ENCODE data around the gene GCSAM. TPM values are rescaled to one million over a fixed set of nuclear protein-coding genes. Genes with fewer than 3 reads are reported as not detected.

GCSAM gene
- total RNA-seq, 4 donors from 2014 or later: 0.52 to 1.8 (median 0.91) TPM; not detected in 1

MicroRNA genes within 50 kb of the gene (microRNA counts, 767-probe panel; counts per million panel counts)
- microRNA hsa-miR-567: 0 to 358 counts per million in 2 donors

Small RNA genes within 50 kb of the gene (microRNA-seq; reads per million reads assigned to microRNA genes)
- 0 reads per million in 2 donors for gene MIR567 (ENCODE audit: borderline number of aligned reads in 1 of 2, borderline replicate concordance in 2 of 2)

Other genes with a start within 250 kb of the GCSAM start
- 10 to 100 TPM; 13.2 to 21.7 (median 16.8) TPM for gene ABHD10, start 154.2 kb downstream of the GCSAM start, total RNA-seq
- gene TAGLN3, start 134.3 kb downstream of the GCSAM start, total RNA-seq: under 1 TPM in 2 of 4 donors, not detected in 2; 0.37 to 0.68 TPM
- under 1 TPM in 3 of 4 donors, not detected in 1; 0.23 to 0.34 (median 0.29) TPM for gene TMPRSS7, start 98.5 kb downstream of the GCSAM start, total RNA-seq
- gene C3orf52, start 46.9 kb downstream of the GCSAM start, total RNA-seq: 100 to 1,000 TPM in 1 of 4 donors, 10 to 100 TPM in 3; 57.8 to 118 (median 86.4) TPM
- gene SLC9C1, start 161.0 kb upstream of the GCSAM start, total RNA-seq: not detected
- gene CD200, start 199.9 kb upstream of the GCSAM start, total RNA-seq: 1 to 10 TPM; 2.7 to 8.2 (median 5.6) TPM

Measured in lower leg skin (tissue), 4 donors.